DLD1 (cell line): ENCODE results near the gene CYP2W1.

Experiments
- in situ Hi-C: cut with HindIII; loops from 2 replicates; pipeline ENCODE4 v1.10.0; 2017; ENCODE audit warnings: low sequenced_read_pairs

The CYP2W1 gene

DNA sequence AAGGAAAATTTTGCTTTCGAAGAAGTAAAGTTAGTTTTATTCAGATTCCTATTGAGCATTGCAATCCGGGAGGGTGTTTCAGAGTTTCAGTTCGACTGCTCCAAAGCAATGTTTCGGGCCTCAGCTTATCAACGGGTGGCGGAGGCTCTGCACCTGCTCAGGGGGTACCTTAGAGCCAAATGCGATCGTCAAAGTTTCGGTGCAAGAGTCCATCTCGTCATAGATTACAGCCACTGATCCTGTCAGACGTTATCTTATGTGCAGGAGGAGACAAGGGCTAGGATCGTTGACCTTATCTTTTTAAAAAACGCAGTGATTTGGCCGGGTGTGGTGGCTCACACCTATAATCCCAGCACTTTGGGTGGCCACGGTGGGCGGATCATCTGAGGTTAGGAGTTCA, 3.8 kb upstream of the CYP2W1 start:
- in situ Hi-C loops: no loop called here

DNA sequence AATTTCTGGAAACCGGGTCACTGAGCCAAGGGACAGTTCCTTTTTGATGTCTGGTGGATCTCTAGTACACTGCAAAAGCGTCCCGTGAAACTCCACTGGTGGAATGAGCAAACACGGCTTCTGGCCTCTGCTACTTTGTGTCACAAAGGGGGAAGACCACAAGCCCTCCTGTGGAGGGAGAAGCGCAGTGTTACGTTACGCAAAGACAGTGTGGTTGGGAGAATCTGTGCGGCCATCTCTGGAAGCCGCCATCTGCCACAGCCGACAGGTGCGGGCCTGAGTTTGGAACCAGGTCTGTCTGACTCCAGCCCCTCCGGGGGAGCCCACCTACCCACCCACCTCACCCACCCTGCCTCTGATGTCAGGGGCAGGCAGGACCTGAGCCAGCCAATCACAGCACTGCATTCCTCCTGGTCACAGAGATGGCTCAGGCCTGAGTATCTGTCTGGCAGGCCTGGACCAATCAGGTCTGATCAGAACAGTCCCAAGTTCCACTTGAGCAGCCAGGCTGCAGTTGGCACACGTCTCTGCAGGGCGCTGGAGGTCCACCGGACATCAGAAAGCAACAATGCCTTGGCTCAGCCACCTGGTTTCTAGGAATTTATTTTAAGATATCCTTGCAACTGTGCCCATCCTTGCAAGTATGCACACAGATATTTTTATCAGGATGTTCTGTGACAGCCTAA, 3.0 kb upstream of the CYP2W1 start:
- in situ Hi-C loops: no loop called here

GRCh38 chr7:981793-982510, 1.0 kb upstream of the CYP2W1 start:
- in situ Hi-C loops: no loop called here

- in situ Hi-C loops: no loop called here
Measured at GRCh38 chr7:982511-983003, 424 bp upstream of the CYP2W1 start.

- in situ Hi-C loops: no loop called here
Measured at GRCh38 chr7:983616-984071, 663 bp downstream of the CYP2W1 start.

DNA sequence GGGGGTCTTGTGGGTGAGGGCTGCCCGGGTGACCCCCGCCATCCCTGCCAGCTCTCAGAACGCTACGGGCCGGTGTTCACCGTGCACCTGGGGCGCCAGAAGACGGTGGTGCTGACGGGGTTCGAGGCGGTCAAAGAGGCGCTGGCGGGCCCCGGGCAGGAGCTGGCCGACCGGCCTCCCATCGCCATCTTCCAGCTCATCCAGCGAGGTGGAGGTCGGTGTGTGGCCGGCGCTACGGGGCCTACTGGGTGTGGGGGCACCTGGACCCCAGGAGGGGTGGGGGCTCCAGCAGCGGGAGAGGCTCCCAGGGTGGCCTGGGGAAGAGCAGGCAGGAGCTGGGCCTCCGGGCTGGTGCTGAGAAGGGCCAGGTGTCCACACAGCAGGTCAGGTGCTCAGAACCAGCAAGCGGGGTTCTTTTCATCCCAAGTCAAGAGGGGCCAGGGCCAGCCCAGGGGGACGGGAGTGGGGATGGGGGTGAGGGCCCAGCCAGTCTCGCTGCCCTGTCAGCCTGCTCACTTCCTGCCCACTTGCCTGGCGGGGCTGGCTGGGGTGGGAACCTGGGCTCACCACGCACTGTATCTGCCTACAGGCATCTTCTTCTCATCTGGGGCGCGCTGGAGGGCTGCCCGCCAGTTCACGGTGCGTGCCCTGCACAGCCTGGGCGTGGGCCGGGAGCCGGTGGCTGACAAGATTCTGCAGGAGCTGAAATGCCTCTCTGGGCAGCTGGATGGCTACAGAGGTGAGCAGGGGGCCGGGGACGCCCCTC, 1.6 kb downstream of the CYP2W1 start:
- in situ Hi-C loops: no loop called here

GRCh38 chr7:985127-985416, 2.1 kb downstream of the CYP2W1 start:
- in situ Hi-C loops: no loop called here

DNA sequence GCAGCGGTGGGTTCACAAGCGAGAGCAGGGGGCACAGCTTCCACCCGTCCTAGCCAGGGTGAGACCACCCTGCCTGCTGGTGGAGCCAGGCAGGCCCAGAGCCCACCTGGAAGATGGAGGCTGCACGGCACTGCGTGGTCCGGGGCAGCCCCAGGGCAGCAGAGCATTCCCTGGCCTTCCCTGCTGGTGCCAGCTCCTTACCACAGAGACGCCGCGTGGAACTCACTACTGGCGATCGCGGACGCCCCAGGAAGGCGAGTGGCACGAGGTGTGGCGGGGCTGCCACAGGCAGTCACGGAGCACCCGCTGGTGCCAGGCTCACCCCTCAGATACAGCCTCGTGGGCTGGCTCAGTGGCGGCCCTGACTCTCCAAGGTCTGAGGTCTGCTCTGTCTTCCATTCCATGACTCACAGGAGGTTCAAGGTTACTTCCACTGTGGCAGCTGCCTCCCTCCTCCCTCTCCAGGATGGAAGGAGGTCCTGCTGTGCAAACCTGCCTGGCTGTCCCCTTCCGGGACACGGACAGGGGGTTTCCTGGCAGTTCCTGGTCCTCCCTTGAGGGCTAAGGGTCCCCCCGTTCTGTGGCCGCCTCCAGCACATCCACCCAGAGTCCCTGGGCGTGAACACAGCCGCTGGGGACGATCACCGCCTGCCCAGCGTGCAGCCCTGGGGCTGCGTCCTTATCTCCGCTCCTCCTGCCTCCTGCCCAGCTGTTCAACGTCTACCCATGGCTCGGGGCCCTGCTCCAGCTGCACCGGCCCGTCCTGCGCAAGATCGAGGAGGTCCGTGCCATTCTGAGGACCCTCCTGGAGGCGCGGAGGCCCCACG, 3.1 kb downstream of the CYP2W1 start:
- in situ Hi-C loops: no loop called here

DNA sequence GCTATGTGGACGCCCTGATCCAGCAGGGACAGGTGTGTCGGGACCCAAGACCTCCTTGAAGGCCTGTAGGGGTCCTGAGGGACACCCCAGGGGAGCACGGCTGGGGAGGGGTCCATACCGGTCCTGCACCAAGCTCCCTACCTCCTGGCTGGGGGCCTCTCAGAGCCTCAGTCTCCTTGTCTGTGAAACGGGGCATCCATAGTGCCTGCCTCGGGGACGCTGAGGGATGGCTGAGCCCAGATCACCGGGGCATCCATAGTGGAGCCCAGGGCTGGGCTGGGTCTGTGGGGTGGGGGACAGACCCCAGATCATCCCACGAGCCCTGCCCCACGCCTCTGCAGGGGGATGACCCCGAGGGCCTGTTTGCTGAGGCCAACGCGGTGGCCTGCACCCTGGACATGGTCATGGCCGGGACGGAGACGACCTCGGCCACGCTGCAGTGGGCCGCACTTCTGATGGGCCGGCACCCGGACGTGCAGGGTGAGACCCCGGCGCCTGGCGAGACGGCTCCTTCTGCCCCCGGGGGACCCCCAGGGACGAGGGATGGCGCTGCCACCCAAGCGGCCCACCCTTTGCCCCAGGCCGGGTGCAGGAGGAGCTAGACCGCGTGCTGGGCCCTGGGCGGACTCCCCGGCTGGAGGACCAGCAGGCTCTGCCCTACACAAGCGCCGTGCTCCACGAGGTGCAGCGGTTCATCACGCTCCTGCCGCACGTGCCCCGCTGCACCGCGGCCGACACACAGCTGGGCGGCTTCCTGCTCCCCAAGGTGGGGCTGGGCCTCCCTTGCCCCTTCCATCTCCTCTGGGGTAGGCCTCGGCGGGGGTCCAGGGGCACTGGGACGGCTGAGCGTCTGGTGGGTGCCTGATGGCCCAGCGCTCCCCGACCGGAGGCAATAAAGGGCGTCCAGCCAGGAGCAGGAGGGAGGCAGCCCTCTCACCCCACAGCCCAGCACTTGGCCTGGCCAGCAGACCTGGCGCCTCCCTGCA, 4.1 kb downstream of the CYP2W1 start:
- in situ Hi-C loops: no loop called here

DNA sequence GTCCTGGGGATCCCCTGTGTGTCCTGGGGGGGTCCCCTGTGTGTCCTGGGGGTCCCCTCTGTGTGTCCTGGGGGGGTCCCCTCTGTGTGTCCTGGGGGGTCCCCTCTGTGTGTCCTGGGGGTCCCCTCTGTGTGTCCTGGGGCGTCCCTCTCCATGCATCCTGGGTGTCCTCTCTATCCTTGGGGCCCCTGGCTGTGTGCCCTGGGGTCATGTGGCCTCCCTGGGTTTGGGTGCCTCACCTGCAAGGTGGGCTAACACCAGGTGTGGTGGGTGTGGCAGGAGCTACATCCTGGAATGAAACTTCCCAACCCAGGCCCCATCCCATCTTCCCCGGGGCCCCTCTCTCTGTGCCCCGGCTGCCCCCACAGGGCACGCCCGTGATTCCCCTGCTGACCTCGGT, 4.9 kb downstream of the CYP2W1 start:
- in situ Hi-C loops: no loop called here

DNA sequence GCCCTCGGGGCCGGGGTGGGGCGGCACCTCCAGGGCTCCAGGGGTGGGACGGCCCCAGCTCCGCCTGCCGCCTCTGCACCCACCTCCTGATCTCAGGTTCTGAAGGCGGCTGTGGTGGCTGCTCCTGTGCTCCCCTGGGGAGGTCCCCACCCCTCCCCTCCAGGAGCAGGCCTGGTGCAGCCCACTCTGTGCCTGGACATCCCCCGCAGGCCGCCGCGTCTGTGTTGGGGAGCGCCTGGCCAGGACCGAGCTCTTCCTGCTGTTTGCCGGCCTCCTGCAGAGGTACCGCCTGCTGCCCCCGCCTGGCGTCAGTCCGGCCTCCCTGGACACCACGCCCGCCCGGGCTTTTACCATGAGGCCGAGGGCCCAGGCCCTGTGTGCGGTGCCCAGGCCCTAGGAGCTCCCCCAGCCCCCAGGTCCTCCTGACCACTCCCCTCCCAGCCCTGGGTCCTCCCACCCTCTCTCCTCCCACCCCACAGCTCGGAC, 5.5 kb downstream of the CYP2W1 start:
- in situ Hi-C loops: no loop called here

DNA sequence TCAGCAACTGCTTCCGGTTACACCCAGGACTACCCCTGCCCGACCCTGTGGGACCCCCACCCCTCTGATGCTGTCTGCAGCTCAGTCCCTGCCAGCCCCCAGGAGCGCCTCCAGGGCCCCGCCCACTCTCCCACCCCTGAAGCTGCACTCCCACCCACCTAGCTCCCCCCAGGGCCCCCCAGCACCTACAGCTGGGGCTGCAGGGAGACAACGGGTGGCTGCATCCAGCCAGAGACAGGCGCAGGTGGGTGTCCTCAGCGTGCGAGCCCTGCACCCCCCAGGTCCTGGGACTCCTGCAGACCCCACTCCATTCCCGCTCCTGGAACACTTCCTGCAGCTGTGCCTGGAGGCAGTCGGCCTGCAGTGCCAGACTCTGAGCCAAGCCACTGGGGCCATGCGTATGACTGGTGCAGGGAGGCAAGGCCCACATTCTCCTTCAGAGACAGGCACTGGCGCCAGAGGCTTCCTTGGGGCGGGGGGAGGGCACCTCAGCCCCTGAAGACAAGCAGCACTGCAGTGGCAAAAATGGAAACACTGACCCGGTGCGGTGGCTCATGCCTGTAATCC, 6.1 kb downstream of the CYP2W1 start:
- in situ Hi-C loops: no loop called here

- in situ Hi-C loops: no loop called here
Measured at GRCh38 chr7:990352-990932, 7.5 kb downstream of the CYP2W1 start.

DNA sequence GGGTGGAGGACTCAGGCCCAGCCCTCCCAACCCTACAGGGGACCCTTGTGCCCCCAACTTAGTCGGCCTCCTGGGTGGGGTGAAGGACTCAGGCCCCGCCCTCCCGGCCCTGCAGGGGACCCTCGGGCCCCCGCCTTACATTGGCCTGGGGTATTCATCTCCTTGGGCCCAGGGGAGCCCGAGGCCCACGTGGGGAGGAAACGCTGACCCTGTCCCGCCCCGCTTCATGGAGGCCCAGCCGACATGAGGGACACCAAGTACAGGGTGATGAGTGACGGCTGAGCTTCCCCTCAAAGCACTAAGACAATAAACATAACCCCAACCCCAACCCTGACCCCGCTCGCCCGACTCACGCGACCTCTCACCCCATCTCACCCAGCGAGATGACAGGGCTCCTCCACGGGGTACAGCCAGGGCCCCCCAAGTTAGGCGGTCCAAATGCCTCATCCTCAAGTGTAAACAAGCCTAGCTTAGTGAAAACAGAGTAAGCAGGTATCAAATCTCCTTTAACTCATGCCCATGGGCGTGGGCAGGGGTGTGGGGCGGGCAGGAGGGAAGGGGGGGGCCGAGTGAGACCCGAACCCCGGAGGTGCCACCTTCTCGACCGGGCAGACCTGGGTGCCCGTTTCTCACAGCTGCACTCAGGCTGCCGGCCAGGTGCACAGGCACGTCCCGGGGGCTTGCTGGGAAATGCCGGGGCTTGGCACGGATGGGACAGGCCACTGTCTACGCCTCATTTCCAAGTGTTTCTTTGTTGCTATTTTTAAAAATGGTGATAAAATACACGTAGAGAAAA, 8.2 kb downstream of the CYP2W1 start:
- in situ Hi-C loops: no loop called here

- in situ Hi-C loops: no loop called here
Measured at GRCh38 chr7:991729-992656, 9.0 kb downstream of the CYP2W1 start.

DNA sequence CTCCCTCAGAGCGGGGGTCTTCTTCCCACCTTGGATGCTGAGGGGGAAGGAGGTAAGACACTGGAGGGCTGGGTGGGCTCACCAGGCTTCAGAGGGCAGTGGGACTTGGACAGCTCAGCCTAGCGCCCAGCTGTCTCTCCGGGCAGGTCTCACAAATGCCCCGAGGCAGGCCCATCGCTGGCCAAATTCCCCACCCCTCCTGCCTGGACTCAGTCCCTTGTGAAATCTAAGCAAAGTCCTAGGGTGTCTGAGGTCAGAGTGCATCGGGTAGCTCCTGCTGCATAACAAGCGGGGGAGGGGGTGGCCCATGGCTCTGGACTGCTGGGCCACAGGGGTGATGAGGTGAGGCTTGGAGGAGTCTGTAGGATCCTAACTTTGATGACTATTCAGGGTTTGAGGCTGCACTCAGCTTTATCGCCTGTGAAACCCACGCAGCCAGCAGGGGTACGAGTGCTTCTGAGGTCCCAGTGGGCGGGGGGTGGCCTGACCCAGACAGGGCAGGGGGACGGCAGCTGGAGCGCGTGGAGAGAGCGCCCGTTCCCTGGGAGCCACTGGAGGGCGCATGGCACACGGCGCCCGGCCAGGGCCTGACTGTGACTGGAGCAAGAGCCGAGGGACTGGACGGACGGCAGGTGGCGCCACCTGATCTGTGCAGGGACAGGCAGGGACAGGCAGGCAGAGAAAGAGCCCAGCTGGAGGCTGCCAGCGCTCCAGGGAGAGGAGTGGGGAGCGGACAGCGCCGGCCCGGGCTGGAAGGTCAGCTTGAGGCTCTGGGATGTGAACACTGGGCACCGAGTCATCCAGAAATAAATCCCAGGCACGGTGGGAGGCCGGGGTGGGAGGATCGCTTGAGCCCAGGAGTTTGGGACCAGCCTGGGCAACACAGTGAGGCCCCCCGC, 10.0 kb downstream of the CYP2W1 start:
- in situ Hi-C loops: no loop called here
